ENCODE measurements around the gene CTNNA1.

CTNNA1 gene

GRCh38 chr5:138869038-138869437 lies 115.8 kb downstream of the CTNNA1 start:
- DNase-seq = no peak

GRCh38 chr5:138869763-138870500 lies 116.7 kb downstream of the CTNNA1 start:
- DNase-seq = no peak

- no peak for DNase-seq
Measured at GRCh38 chr5:138870611-138871010, 117.4 kb downstream of the CTNNA1 start.

- no peak for DNase-seq
Measured at GRCh38 chr5:138872841-138873465, 119.7 kb downstream of the CTNNA1 start.

GRCh38 chr5:138873466-138874221 lies 120.4 kb downstream of the CTNNA1 start:
- no peak for DNase-seq

GRCh38 chr5:138874241-138874640 lies 121.0 kb downstream of the CTNNA1 start:
- no peak for DNase-seq

GRCh38 chr5:138874771-138875551 lies 121.7 kb downstream of the CTNNA1 start, which contains the start of gene LRRTM2:
LRRTM2 (minus strand) TSS chr5:138875335; CDS start chr5:138874911, 424 bp downstream.
- DNase-seq = no peak

- no peak for DNase-seq
Measured at GRCh38 chr5:138875552-138875875, 122.3 kb downstream of the CTNNA1 start.

GRCh38 chr5:138875946-138876345 lies 122.7 kb downstream of the CTNNA1 start:
- DNase-seq = no peak

GRCh38 chr5:138876811-138877210 lies 123.6 kb downstream of the CTNNA1 start:
- DNase-seq = no peak

GRCh38 chr5:138878437-138879235 lies 125.4 kb downstream of the CTNNA1 start:
- no peak for DNase-seq

- DNase-seq = no peak
Measured at GRCh38 chr5:138883211-138883610, 130.0 kb downstream of the CTNNA1 start.

- no peak for DNase-seq
Measured at GRCh38 chr5:138884094-138884493, 130.9 kb downstream of the CTNNA1 start.

GRCh38 chr5:138884554-138884953 lies 131.3 kb downstream of the CTNNA1 start:
- no peak for DNase-seq

GRCh38 chr5:138889994-138890393 lies 136.8 kb downstream of the CTNNA1 start:
- DNase-seq = no peak

GRCh38 chr5:138890644-138891043 lies 137.4 kb downstream of the CTNNA1 start:
- DNase-seq = no peak

- DNase-seq = no peak
Measured at GRCh38 chr5:138895918-138896317, 142.7 kb downstream of the CTNNA1 start.

- DNase-seq = no peak
Measured at GRCh38 chr5:138898299-138898698, 145.1 kb downstream of the CTNNA1 start.

- no peak for DNase-seq
Measured at GRCh38 chr5:138898742-138899141, 145.5 kb downstream of the CTNNA1 start.

- DNase-seq = no peak
Measured at GRCh38 chr5:138900281-138900965, 147.2 kb downstream of the CTNNA1 start.

- no peak for DNase-seq
Measured at GRCh38 chr5:138901716-138902115, 148.5 kb downstream of the CTNNA1 start.
